A549 (cell line): ENCODE results near the gene PTGER4. TPM values are rescaled to one million over a fixed set of nuclear protein-coding genes. Genes with fewer than 3 reads are reported as not detected.

Source experiments
- ATAC-seq, 2 experiments: fragments of 200-7000 bp in 1 of 2; fragments of >200 bp in 1 of 2; cut with Nextera tagmentation in 1 of 2; cut with Tn5 transposase in 1 of 2; 3 replicates each; pipeline versions ENCODE4 v1.8.0 to v1.9.1; 2018 to 2020; ENCODE audit warnings: mild to moderate bottlenecking in 1 of 2, moderate library complexity in 1 of 2
- CTCF ChIA-PET: fragments of 300-600 bp; sonication (Branson Sonifier 250); formaldehyde crosslinking; extraction: SDS; loops from one replicate; lab custom pipeline; 2021; ENCODE audit warnings: antibody characterized with exemption, inconsistent platforms; lab: Yijun Ruan, JAX
- POLR2A ChIA-PET: fragments of 350-600 bp; formaldehyde crosslinking; extraction: SDS; loops from one replicate; lab custom pipeline; 2021; ENCODE audit warnings: antibody characterized with exemption, inconsistent platforms; lab: Yijun Ruan, JAX
- DNase-seq, 2 experiments: peaks; one replicate each; pipeline versions ENCODE4 v3.0.0 to v3.0.0-alpha.2; 2011 to 2016; ENCODE audit warnings: low read depth in 1 of 2, low spot score in 1 of 2
- FAIRE-seq: peaks from 2 replicates; lab custom pipeline; 2011; peaks lifted over from hg19 to GRCh38; lab: Jason Lieb, UNC
- H3K27ac ChIP-seq, 2 experiments: fragments of >200 bp; sonication (Bioruptor Twin); formaldehyde crosslinking; 3 replicates each; pipeline ENCODE4 v1.5.1; 2016 to 2017
- H3K4me1 ChIP-seq: fragments of >200 bp; sonication (Bioruptor Twin); formaldehyde crosslinking; 3 replicates; pipeline ENCODE4 v1.6.1; 2016
- H3K4me2 ChIP-seq: fragments of >200 bp; sonication (Bioruptor Twin); formaldehyde crosslinking; 3 replicates; pipeline ENCODE4 v1.6.1; 2016
- H3K4me3 ChIP-seq: fragments of >200 bp; sonication (Bioruptor Twin); formaldehyde crosslinking; 3 replicates; pipeline ENCODE4 v1.5.1; 2016
- H3K9me3 ChIP-seq: fragments of >200 bp; sonication (Bioruptor Twin); formaldehyde crosslinking; 3 replicates; pipeline ENCODE4 v1.6.1; 2016
- ATOH8 ChIP-seq: fragments of 250-450 bp; sonication (Bioruptor Pico); IDR thresholded peaks from 2 replicates; pipeline ENCODE4 v1.5.0; 2020; ENCODE audit warnings: low read depth, mild to moderate bottlenecking, moderate library complexity
- CBX2 ChIP-seq: fragments of 200-600 bp; sonication (generic); IDR thresholded peaks from 2 replicates; pipeline ENCODE4 v1.6.1; 2016; ENCODE audit warnings: low read depth, mild to moderate bottlenecking, borderline replicate concordance
- CBX8 ChIP-seq: fragments of 200-600 bp; sonication (generic); IDR thresholded peaks from 2 replicates; pipeline ENCODE4 v1.6.1; 2016
- CEBPB ChIP-seq, 2 experiments: fragments of >200 bp in 1 of 2; sonication (Bioruptor Twin) in 1 of 2; formaldehyde crosslinking in 1 of 2; IDR thresholded peaks; 2 replicates each; pipeline ENCODE4 v1.6.1; 2012 to 2016
- EHF ChIP-seq: fragments of 250-450 bp; sonication (Bioruptor Pico); IDR thresholded peaks from 2 replicates; pipeline ENCODE4 v1.5.0; 2020; ENCODE audit warnings: mild to moderate bottlenecking
- EP300 ChIP-seq, 2 experiments: fragments of >200 bp; sonication (Bioruptor Twin); formaldehyde crosslinking; IDR thresholded peaks; 2 replicates in 1 of 2; 3 replicates in 1 of 2; pipeline ENCODE4 v1.6.1; 2016 to 2017
- FOSB ChIP-seq: fragments of 250-450 bp; sonication (Bioruptor Pico); IDR thresholded peaks from 2 replicates; pipeline ENCODE4 v1.5.0; 2020; ENCODE audit warnings: mild to moderate bottlenecking, moderate library complexity
- FOSL2 ChIP-seq, 2 experiments: fragments of 450-650 bp in 1 of 2; fragments of >200 bp in 1 of 2; sonication (Bioruptor Twin) in 1 of 2; formaldehyde crosslinking; IDR thresholded peaks; 2 replicates each; pipeline versions ENCODE4 v1.5.0 to v1.6.1; 2016 to 2020; ENCODE audit warnings: mild to moderate bottlenecking in 1 of 2, moderate library complexity in 1 of 2
- HDAC2 ChIP-seq: fragments of 200-600 bp; sonication (generic); IDR thresholded peaks from 2 replicates; pipeline ENCODE4 v1.6.1; 2016
- HEYL ChIP-seq: fragments of 250-450 bp; sonication (Bioruptor Pico); IDR thresholded peaks from 2 replicates; pipeline ENCODE4 v1.8.0; 2021; ENCODE audit warnings: mild to moderate bottlenecking, moderate library complexity
- HOXA7 ChIP-seq: fragments of 250-450 bp; sonication (Bioruptor Pico); IDR thresholded peaks from 2 replicates; pipeline ENCODE4 v1.5.0; 2020; ENCODE audit warnings: mild to moderate bottlenecking, moderate library complexity
- HOXB13 ChIP-seq: fragments of 250-450 bp; sonication (Bioruptor Pico); IDR thresholded peaks from 2 replicates; pipeline ENCODE4 v1.5.0; 2020; ENCODE audit warnings: low read depth, mild to moderate bottlenecking, moderate library complexity
- JUN ChIP-seq, 2 experiments: fragments of >200 bp; sonication (Bioruptor Twin); formaldehyde crosslinking; IDR thresholded peaks; 2 replicates in 1 of 2; 3 replicates in 1 of 2; pipeline ENCODE4 v1.6.1; 2016 to 2017
- JUNB ChIP-seq: fragments of >200 bp; sonication (Bioruptor Twin); formaldehyde crosslinking; IDR thresholded peaks from 2 replicates; pipeline ENCODE4 v1.6.1; 2016
- MAFK ChIP-seq: fragments of 450-650 bp; IDR thresholded peaks from 2 replicates; pipeline ENCODE4 v1.6.1; 2014; ENCODE audit not compliant: partially characterized antibody
- MAX ChIP-seq: IDR thresholded peaks from 2 replicates; pipeline ENCODE4 v1.6.1; 2012
- NFE2L2 ChIP-seq: fragments of 150-350 bp; conservative IDR thresholded peaks from 2 replicates; pipeline ENCODE4 v1.6.1; 2014; ENCODE audit warnings: low read length
- NPAS2 ChIP-seq: fragments of 250-450 bp; sonication (Bioruptor Pico); IDR thresholded peaks from 2 replicates; pipeline ENCODE4 v1.8.0; 2022; ENCODE audit warnings: mild to moderate bottlenecking, moderate library complexity, borderline replicate concordance
- NR3C1 ChIP-seq: fragments of >200 bp; sonication (Bioruptor Twin); formaldehyde crosslinking; IDR thresholded peaks from 3 replicates; pipeline ENCODE4 v1.6.1; 2017
- POLR2A ChIP-seq: IDR thresholded peaks from 2 replicates; pipeline ENCODE4 v1.6.1; 2012; ENCODE audit warnings: mild to moderate bottlenecking, low read length
- RAD21 ChIP-seq, 2 experiments: fragments of >200 bp in 1 of 2; sonication (Bioruptor Twin) in 1 of 2; formaldehyde crosslinking in 1 of 2; IDR thresholded peaks in 1 of 2; conservative IDR thresholded peaks in 1 of 2; 2 replicates in 1 of 2; 3 replicates in 1 of 2; pipeline ENCODE4 v1.6.1; 2012 to 2018; ENCODE audit warnings: inconsistent platforms in 1 of 2
- RARB ChIP-seq: fragments of 250-450 bp; sonication (Bioruptor Pico); IDR thresholded peaks from 2 replicates; pipeline ENCODE4 v1.8.0; 2021; ENCODE audit warnings: mild to moderate bottlenecking, moderate library complexity
- RFX5 ChIP-seq: fragments of 450-650 bp; IDR thresholded peaks from 2 replicates; pipeline ENCODE4 v1.7.1; 2014; ENCODE audit warnings: antibody characterized with exemption, mild to moderate bottlenecking, moderate library complexity
- RNF2 ChIP-seq: fragments of 200-600 bp; sonication (generic); IDR thresholded peaks from 2 replicates; pipeline ENCODE4 v1.6.1; 2016; ENCODE audit warnings: low read depth, mild to moderate bottlenecking, antibody characterized with exemption, moderate library complexity, borderline replicate concordance
- SMC3 ChIP-seq: fragments of >200 bp; sonication (Bioruptor Twin); formaldehyde crosslinking; IDR thresholded peaks from 3 replicates; pipeline ENCODE4 v1.6.1; 2018; ENCODE audit warnings: inconsistent platforms
- SREBF2 ChIP-seq: fragments of 450-650 bp; IDR thresholded peaks from 2 replicates; pipeline ENCODE4 v1.6.1; 2014; ENCODE audit warnings: mild to moderate bottlenecking, moderate library complexity
- TFCP2L1 ChIP-seq: fragments of 250-450 bp; sonication (Bioruptor Pico); IDR thresholded peaks from 2 replicates; pipeline ENCODE4 v1.5.0; 2021; ENCODE audit warnings: mild to moderate bottlenecking
- TP53 ChIP-seq: fragments of 250-450 bp; sonication (Bioruptor Pico); IDR thresholded peaks from 2 replicates; pipeline ENCODE4 v1.5.0; 2021; ENCODE audit warnings: mild to moderate bottlenecking, moderate library complexity
- USF2 ChIP-seq: fragments of 450-650 bp; IDR thresholded peaks from 2 replicates; pipeline ENCODE4 v1.6.1; 2014; ENCODE audit warnings: antibody characterized with exemption
- ZC3H11A ChIP-seq: fragments of 450-650 bp; IDR thresholded peaks from 2 replicates; pipeline ENCODE4 v1.6.1; 2014; ENCODE audit warnings: antibody characterized with exemption, mild to moderate bottlenecking
- WGBS: methylation state at CpG from one replicate; pipeline ENCODE4 v1.1.6; 2017; ENCODE audit errors: missing lambda C conversion rate; 5-methylcytosine and 5-hydroxymethylcytosine counted together
- polyA plus RNA-seq, 4 experiments: library from polyadenylated mRNA; depleted of rRNA in 3 of 4; stranded (reverse); fragments of >200 nt; fragmentation: RNase III in 1 of 4; extraction: RNeasy Plus Mini Kit Qiagen cat#74134 plus additional on column Dnase treatment in 1 of 4; gene quantifications; 2 replicates in 3 of 4; 3 replicates in 1 of 4; pipeline ENCODE4 v1.2.3, GENCODE V29; 2011 to 2017
- TF ChIP-seq, protein P1 (sequence below): fragments of 150-350 bp; IDR thresholded peaks from 2 replicates; pipeline ENCODE4 v1.6.1; 2014; ENCODE audit warnings: low read depth, mild to moderate bottlenecking, low read length

The PTGER4 gene
- polyA plus RNA-seq, 2 of the 4 experiments (the other 2 are of a cell fraction): 0.54 to 0.89 TPM

DNA sequence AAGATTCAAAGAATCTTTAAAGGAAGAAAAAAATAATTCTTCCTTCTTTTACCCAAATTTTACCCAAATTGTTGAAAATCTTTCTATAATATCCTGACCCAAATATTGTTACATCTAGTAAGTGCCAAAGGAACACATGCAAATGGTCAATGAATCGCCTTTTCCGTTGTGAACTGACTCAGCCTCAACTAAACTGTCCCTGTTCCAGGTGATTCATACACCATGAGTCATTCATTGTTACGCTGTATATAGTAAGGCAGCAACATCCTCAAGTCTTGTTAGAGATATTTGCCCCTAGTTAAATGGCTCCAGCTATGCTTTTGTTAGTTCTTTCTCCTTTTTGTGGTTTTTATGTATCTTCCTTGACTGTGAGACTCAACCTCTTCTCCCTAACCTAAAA lies 9.7 kb downstream of the PTGER4 start:
- 2% methylated on average over 3 of the region's 3 CpGs for WGBS
- TF ChIP-seq MAX (0 out of 2 replicates have a peak, but pooled peaks have one; percentile 43), JUNB (peak; percentile 90), CBX8 (no peak), SMC3 (0 out of 3 replicates have a peak, but pooled peaks have one; percentile 19), CEBPB (IDR thresholded peaks at IDR 0.05) (0 out of 4 replicates have a peak, but pooled peaks of 1 of the 2 experiments have one; percentile 9), HOXB13 (CRISPR knock-in tag) (no peak), JUN (IDR thresholded peaks at IDR 0.05) (0 out of 5 replicates have a peak, but pooled peaks of 1 of the 2 experiments have one; percentile 15), FOSL2 (IDR thresholded peaks at IDR 0.05) (peak; percentile 95), FOSL2 (CRISPR knock-in tag; IDR thresholded peaks at IDR 0.05) (peak; percentile 99)
- ChIA-PET POLR2A (no interaction called here), CTCF (interaction anchor here (0.5 to 5.0 kb wide), 10 partner anchors 8 to 1110 kb away, joined by 3 to 38 read pairs (median 5); partner anchors contain the start of gene PTGER4)
- no peaks in the 10 kb centered on the region for H3K9me3 ChIP-seq
- ATAC-seq (peak; percentile 90 to 92), DNase-seq (peak; percentile 79 to 86), FAIRE-seq (peak; percentile 94)
- peak overlapping the region in 1 of 2 experiments; percentile 39; a peak in 1 of 6 replicates for H3K27ac ChIP-seq
- H3K4me1 ChIP-seq: peaks cover 29% of the 10 kb centered on the region
- H3K4me3 ChIP-seq: no peak overlapping the region
- peak overlapping the region; percentile 61 for H3K4me2 ChIP-seq

- CTCF ChIA-PET: interaction anchor here (0.6 to 5.0 kb wide), 5 partner anchors 24 to 977 kb away, joined by 3 to 38 read pairs (median 3); no protein-coding TSS in a partner anchor
- no peak for TF ChIP-seq ATOH8 (CRISPR knock-in tag)
- no peak for TF ChIP-seq EHF
- TF ChIP-seq CEBPB (IDR thresholded peaks at IDR 0.05): no peak
- TF ChIP-seq NR3C1: no peak
- no peak for TF ChIP-seq EP300 (IDR thresholded peaks at IDR 0.05)
- no peak for TF ChIP-seq TFCP2L1 (CRISPR knock-in tag)
- no peak for TF ChIP-seq ZC3H11A
- TF ChIP-seq HEYL (CRISPR knock-in tag): no peak
- TF ChIP-seq HOXA7: no peak
- TF ChIP-seq JUNB: no peak
- TF ChIP-seq HDAC2: no peak
- TF ChIP-seq USF2: no peak
- TF ChIP-seq FOSB: no peak
- TF ChIP-seq, protein P1, sequence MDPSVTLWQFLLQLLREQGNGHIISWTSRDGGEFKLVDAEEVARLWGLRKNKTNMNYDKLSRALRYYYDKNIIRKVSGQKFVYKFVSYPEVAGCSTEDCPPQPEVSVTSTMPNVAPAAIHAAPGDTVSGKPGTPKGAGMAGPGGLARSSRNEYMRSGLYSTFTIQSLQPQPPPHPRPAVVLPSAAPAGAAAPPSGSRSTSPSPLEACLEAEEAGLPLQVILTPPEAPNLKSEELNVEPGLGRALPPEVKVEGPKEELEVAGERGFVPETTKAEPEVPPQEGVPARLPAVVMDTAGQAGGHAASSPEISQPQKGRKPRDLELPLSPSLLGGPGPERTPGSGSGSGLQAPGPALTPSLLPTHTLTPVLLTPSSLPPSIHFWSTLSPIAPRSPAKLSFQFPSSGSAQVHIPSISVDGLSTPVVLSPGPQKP: no peak
- no peak for TF ChIP-seq CBX2
- no peak for TF ChIP-seq SREBF2
- no peak for TF ChIP-seq POLR2A
- 48% methylated on average over 3 of the region's 3 CpGs for WGBS
- POLR2A ChIA-PET: no interaction called here
- Histone ChIP-seq H3K27ac (no peak overlapping the region), H3K9me3 (no peaks in the 10 kb centered on the region), H3K4me1 (peaks cover 29% of the 10 kb centered on the region), H3K4me3 (no peak overlapping the region), H3K4me2 (peak overlapping the region; percentile 61; the same call in 1 of the 3 replicates)
- FAIRE-seq (no peak), ATAC-seq (no peak), DNase-seq (no peak)
These were observed 10.6 kb downstream of the PTGER4 start for GRCh38 chr5:40690267-40690666.

DNA sequence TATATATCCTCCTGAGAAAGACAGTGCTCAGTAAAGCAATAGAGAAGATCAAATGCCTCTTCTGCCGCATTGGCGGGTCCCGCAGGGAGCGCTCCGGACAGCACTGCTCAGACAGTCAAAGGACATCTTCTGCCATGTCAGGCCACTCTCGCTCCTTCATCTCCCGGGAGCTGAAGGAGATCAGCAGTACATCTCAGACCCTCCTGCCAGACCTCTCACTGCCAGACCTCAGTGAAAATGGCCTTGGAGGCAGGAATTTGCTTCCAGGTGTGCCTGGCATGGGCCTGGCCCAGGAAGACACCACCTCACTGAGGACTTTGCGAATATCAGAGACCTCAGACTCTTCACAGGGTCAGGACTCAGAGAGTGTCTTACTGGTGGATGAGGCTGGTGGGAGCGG lies 12.2 kb downstream of the PTGER4 start:
- no peak overlapping the region for H3K27ac ChIP-seq
- 98% methylated on average over 9 of the region's 9 CpGs for WGBS
- H3K4me3 ChIP-seq: no peak overlapping the region
- no peak for ATAC-seq
- ChIA-PET CTCF (interaction anchor here (0.8 to 5.0 kb wide), 2 partner anchors 41 to 979 kb away, joined by 3 to 38 read pairs; no protein-coding TSS in a partner anchor), POLR2A (no interaction called here)
- peaks cover 29% of the 10 kb centered on the region for H3K4me1 ChIP-seq
- no peak for DNase-seq
- H3K9me3 ChIP-seq: no peaks in the 10 kb centered on the region
- no peak for FAIRE-seq
- H3K4me2 ChIP-seq: no peak overlapping the region
- TF ChIP-seq NPAS2 (CRISPR knock-in tag) (no peak), CEBPB (IDR thresholded peaks at IDR 0.05) (no peak), HEYL (CRISPR knock-in tag) (no peak), MAFK (no peak), FOSB (no peak), CBX8 (no peak), SREBF2 (no peak), RAD21 (conservative IDR thresholded peaks at IDR 0.05 in 1 of 2, IDR thresholded peaks at IDR 0.05 in 1 of 2) (no peak), TP53 (CRISPR knock-in tag) (no peak), NFE2L2 (no peak), RARB (no peak), RFX5 (no peak), RNF2 (no peak)
